SK-N-SH (cell line): ENCODE measurements around the gene RASL10A. TPM values are rescaled to one million over a fixed set of nuclear protein-coding genes. Genes with fewer than 3 reads are reported as not detected.
"Not testable (repeated sequence)": the region's sequence is repeated elsewhere in the genome, so short reads cannot be mapped to it uniquely, and the experiment has no call there.

Experiments used
- CTCF ChIA-PET: fragments of 300-600, 350-600 bp; formaldehyde crosslinking; extraction: SDS; loops from one replicate; lab custom pipeline; 2021; lab: Yijun Ruan, JAX
- POLR2A ChIA-PET: fragments of 350-600 bp; sonication (Branson Sonifier 250); formaldehyde crosslinking; extraction: SDS; loops from one replicate; lab custom pipeline; 2020; ENCODE audit warnings: antibody characterized with exemption, inconsistent platforms; lab: Yijun Ruan, JAX
- DNase-seq: peaks from one replicate; pipeline ENCODE4 v3.0.0; 2012
- H2AFZ ChIP-seq: fragments of 200-600 bp; sonication (generic); 2 replicates; pipeline ENCODE4 v1.8.1; 2016; ENCODE audit warnings: antibody characterized with exemption, mild to moderate bottlenecking, low read depth
- H3F3A ChIP-seq: fragments of 200-600 bp; sonication (generic); replicated peaks from 2 replicates; pipeline ENCODE3; 2016; ENCODE audit warnings: antibody characterized with exemption, mild to moderate bottlenecking; ENCODE audit not compliant: insufficient read depth
- H3K27ac ChIP-seq, 2 experiments: fragments of 200-500 bp in 1 of 2; fragments of 200-600 bp in 1 of 2; sonication (Bioruptor generic) in 1 of 2; sonication (generic), shearing (Covaris generic) in 1 of 2; 2 replicates each; pipeline versions ENCODE4 v1.5.1 to v1.6.1; 2014 to 2016; ENCODE audit warnings: low read depth in 2 of 2, inconsistent platforms in 1 of 2, low read length in 1 of 2, mild to moderate bottlenecking in 1 of 2, mixed read lengths in 1 of 2
- H3K27me3 ChIP-seq: fragments of 200-600 bp; sonication (generic), shearing (Covaris generic); 2 replicates; pipeline ENCODE4 v1.6.1; 2016; ENCODE audit warnings: mixed run types; ENCODE audit not compliant: insufficient read depth
- H3K36me3 ChIP-seq, 2 experiments: fragments of 200-500 bp in 1 of 2; fragments of 200-600 bp in 1 of 2; sonication (Bioruptor generic) in 1 of 2; sonication (generic) in 1 of 2; replicated peaks in 1 of 2; 2 replicates each; pipeline versions ENCODE3 to v1.5.1; 2014 to 2016; ENCODE audit warnings: low read length in 1 of 2, mild to moderate bottlenecking in 1 of 2; ENCODE audit not compliant: insufficient read depth in 2 of 2, control insufficient read depth in 1 of 2
- H3K4me1 ChIP-seq, 2 experiments: fragments of 200-500 bp in 1 of 2; fragments of 200-600 bp in 1 of 2; sonication (Bioruptor generic) in 1 of 2; sonication (generic), shearing (Covaris generic) in 1 of 2; 2 replicates each; pipeline versions ENCODE4 v1.5.1 to v1.6.1; 2014 to 2016; ENCODE audit warnings: low read depth in 1 of 2, low read length in 1 of 2, mixed run types in 1 of 2; ENCODE audit not compliant: insufficient read depth in 2 of 2, control insufficient read depth in 1 of 2
- H3K4me2 ChIP-seq: fragments of 200-600 bp; sonication (generic), shearing (Covaris generic); 2 replicates; pipeline ENCODE4 v1.6.1; 2017; ENCODE audit warnings: mixed run types
- H3K4me3 ChIP-seq, 2 experiments: fragments of 200-500 bp in 1 of 2; fragments of 200-600 bp in 1 of 2; sonication (Bioruptor generic) in 1 of 2; sonication (generic), shearing (Covaris generic) in 1 of 2; 2 replicates each; pipeline versions ENCODE4 v1.5.1 to v1.8.1; 2014 to 2016; ENCODE audit warnings: low read depth in 2 of 2, inconsistent platforms in 1 of 2, low read length in 1 of 2, mild to moderate bottlenecking in 1 of 2, mixed read lengths in 1 of 2, moderate library complexity in 1 of 2
- H3K79me2 ChIP-seq: fragments of 200-600 bp; sonication (generic); 2 replicates; pipeline ENCODE4 v1.8.1; 2017; ENCODE audit warnings: mild to moderate bottlenecking; ENCODE audit not compliant: insufficient read depth
- H3K9ac ChIP-seq: fragments of 200-600 bp; sonication (generic); 2 replicates; pipeline ENCODE4 v1.6.1; 2017; ENCODE audit warnings: mixed run types
- H3K9me2 ChIP-seq: fragments of 200-600 bp; sonication (generic); 2 replicates; pipeline ENCODE4 v1.6.1; 2017; ENCODE audit warnings: mixed run types
- H3K9me3 ChIP-seq: fragments of 200-600 bp; sonication (generic); 2 replicates; pipeline ENCODE4 v1.6.1; 2017; ENCODE audit warnings: mixed run types, mild to moderate bottlenecking, moderate library complexity
- H4K20me1 ChIP-seq: fragments of 200-600 bp; sonication (generic); 2 replicates; pipeline ENCODE4 v1.6.1; 2017; ENCODE audit warnings: mild to moderate bottlenecking, mixed run types; ENCODE audit not compliant: insufficient read depth
- CHD2 ChIP-seq: fragments of 150-350 bp; IDR thresholded peaks from 2 replicates; pipeline ENCODE4 v1.6.1; 2018; ENCODE audit warnings: low read length; ENCODE audit not compliant: partially characterized antibody
- EP300 ChIP-seq, 2 experiments: IDR thresholded peaks; 2 replicates each; pipeline versions ENCODE4 v1.4.0 to v1.6.1; 2012; ENCODE audit warnings: borderline replicate concordance in 1 of 2, low read depth in 1 of 2, low read length in 1 of 2
- EZH2phosphoT487 ChIP-seq: fragments of 200-600 bp; sonication (generic); IDR thresholded peaks from 2 replicates; pipeline ENCODE4 v1.6.1; 2017; ENCODE audit warnings: low read depth, mixed run types, mild to moderate bottlenecking, antibody characterized with exemption, moderate library complexity, borderline replicate concordance
- GATA2 ChIP-seq: sonication (generic); formaldehyde crosslinking; IDR thresholded peaks from 2 replicates; pipeline ENCODE4 v1.5.0; 2020; ENCODE audit warnings: mild to moderate bottlenecking, missing genetic modification reagents
- MEF2A ChIP-seq: IDR thresholded peaks from 2 replicates; pipeline ENCODE4 v1.4.0; 2012; ENCODE audit warnings: low read depth, borderline replicate concordance
- NFIC ChIP-seq: IDR thresholded peaks from 2 replicates; pipeline ENCODE4 v1.4.0; 2012; ENCODE audit warnings: borderline replicate concordance
- RCOR1 ChIP-seq: fragments of 150-350 bp; IDR thresholded peaks from 2 replicates; pipeline ENCODE4 v1.6.1; 2017; ENCODE audit warnings: antibody characterized with exemption, low read length
- RFX5 ChIP-seq: IDR thresholded peaks from 2 replicates; pipeline ENCODE4 v1.6.1; 2012; ENCODE audit warnings: mild to moderate bottlenecking, improper control_type of control experiment, low read length
- RXRA ChIP-seq: IDR thresholded peaks from 2 replicates; pipeline ENCODE4 v1.4.0; 2012; ENCODE audit warnings: low read depth, mild to moderate bottlenecking, borderline replicate concordance
- SIN3A ChIP-seq: IDR thresholded peaks from 2 replicates; pipeline ENCODE4 v1.6.1; 2012; ENCODE audit warnings: low read depth, mild to moderate bottlenecking, low read length, moderate library complexity, borderline replicate concordance
- SMC3 ChIP-seq: IDR thresholded peaks from 2 replicates; pipeline ENCODE4 v1.6.1; 2012; ENCODE audit warnings: low read depth, low read length, improper control_type of control experiment
- TAF1 ChIP-seq: IDR thresholded peaks from 2 replicates; pipeline ENCODE4 v1.6.1; 2012; ENCODE audit warnings: low read depth, mild to moderate bottlenecking, low read length, moderate library complexity, borderline replicate concordance
- TCF12 ChIP-seq: IDR thresholded peaks from 2 replicates; pipeline ENCODE4 v1.4.0; 2012
- YY1 ChIP-seq: IDR thresholded peaks from 2 replicates; pipeline ENCODE4 v1.4.0; 2012; ENCODE audit warnings: low read depth, mild to moderate bottlenecking
- WGBS: methylation state at CpG from one replicate; pipeline ENCODE4 v1.1.6; 2017; ENCODE audit warnings: low lambda C conversion rate; 5-methylcytosine and 5-hydroxymethylcytosine counted together
- polyA plus RNA-seq, 3 experiments: library from polyadenylated mRNA; depleted of rRNA; stranded (reverse); fragments of >200 nt; gene quantifications; 2 replicates each; pipeline ENCODE4 v1.2.3, GENCODE V29; 2012
- TF ChIP-seq, protein P1 (sequence below): fragments of 200-600 bp; sonication (generic); IDR thresholded peaks from 2 replicates; pipeline ENCODE4 v1.6.1; 2017; ENCODE audit warnings: antibody characterized with exemption, mild to moderate bottlenecking, moderate library complexity
- TF ChIP-seq, protein P2 (sequence below): IDR thresholded peaks from 2 replicates; pipeline ENCODE4 v1.6.1; 2012; ENCODE audit warnings: mild to moderate bottlenecking, low read depth, low read length, moderate library complexity
- TF ChIP-seq, protein P3 (sequence below): IDR thresholded peaks from 2 replicates; pipeline ENCODE4 v1.4.0; 2012; ENCODE audit warnings: low read depth, borderline replicate concordance
- TF ChIP-seq, protein P4 (sequence below): IDR thresholded peaks from 2 replicates; pipeline ENCODE4 v1.4.0; 2012; ENCODE audit warnings: low read depth
- TF ChIP-seq, protein P5 (sequence below): IDR thresholded peaks from 2 replicates; pipeline ENCODE4; 2012
- TF ChIP-seq, protein P6 (sequence below): fragments of 150-350 bp; IDR thresholded peaks from 2 replicates; pipeline ENCODE4 v1.6.1; 2017; ENCODE audit warnings: antibody characterized with exemption, low read length, low read depth, borderline replicate concordance

RASL10A gene
- polyA plus RNA-seq, 1 of the 3 experiments (the other 2 are of a cell fraction) = 0.36 TPM

DNA sequence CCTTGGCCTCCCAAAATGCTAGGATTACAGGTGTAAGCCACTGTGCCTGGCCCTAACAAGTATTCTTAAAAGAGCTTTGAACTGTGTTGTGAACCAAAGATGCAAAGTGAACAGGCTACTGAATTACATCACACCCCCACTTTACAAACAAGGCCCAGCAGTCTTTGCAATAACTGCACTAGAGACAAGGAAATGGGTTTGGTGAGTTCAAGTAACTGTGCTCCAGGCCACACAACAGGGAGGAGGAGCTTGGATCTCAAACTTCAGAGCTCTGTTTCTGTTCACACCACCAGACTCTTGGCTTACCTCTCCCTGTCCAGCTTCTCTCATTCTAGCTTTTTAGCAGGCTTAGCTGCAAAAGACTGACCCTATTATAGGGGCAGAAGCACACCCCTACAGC lies 30.4 kb upstream of the RASL10A start:
- Histone ChIP-seq H2AFZ (no peak overlapping the region), H3K9me3 (no peaks in the 10 kb centered on the region), H3K9ac (no peak overlapping the region), H3K4me1 (peaks cover 20 to 56% of the 10 kb centered on the region in 2 experiments), H3K4me2 (no peak overlapping the region), H3K9me2 (no peaks in the 10 kb centered on the region), H3K4me3 (no peak overlapping the region), H3F3A (peaks cover 26% of the 10 kb centered on the region), H3K36me3 (peaks cover 20 to 63% of the 10 kb centered on the region in 2 experiments), H4K20me1 (no peaks in the 10 kb centered on the region), H3K27me3 (no peaks in the 10 kb centered on the region), H3K27ac (peak overlapping the region in 1 of 2 experiments; percentile 66; a peak in 2 of 4 replicates), H3K79me2 (no peaks in the 10 kb centered on the region)
- CTCF ChIA-PET = interaction anchor here (1.5 to 2.2 kb wide), 3 partner anchors 14 to 76 kb away, joined by 3 to 11 read pairs (median 9); partner anchors contain the start of gene GAS2L1
- no peak for DNase-seq
- TF ChIP-seq TCF12 (no peak), CHD2 (no peak), EP300 (IDR thresholded peaks at IDR 0.05; ENCODE audit: borderline replicate concordance in 1 of 2, low read depth in 1 of 2, low read length in 1 of 2) (no peak), EZH2phosphoT487 (no peak), GATA2 (CRISPR knock-in tag) (no peak), YY1 (no peak), MEF2A (no peak), SIN3A (no peak), RFX5 (no peak), RXRA (no peak), SMC3 (no peak), TAF1 (no peak), RCOR1 (no peak), NFIC (no peak)
- TF ChIP-seq, protein P1, sequence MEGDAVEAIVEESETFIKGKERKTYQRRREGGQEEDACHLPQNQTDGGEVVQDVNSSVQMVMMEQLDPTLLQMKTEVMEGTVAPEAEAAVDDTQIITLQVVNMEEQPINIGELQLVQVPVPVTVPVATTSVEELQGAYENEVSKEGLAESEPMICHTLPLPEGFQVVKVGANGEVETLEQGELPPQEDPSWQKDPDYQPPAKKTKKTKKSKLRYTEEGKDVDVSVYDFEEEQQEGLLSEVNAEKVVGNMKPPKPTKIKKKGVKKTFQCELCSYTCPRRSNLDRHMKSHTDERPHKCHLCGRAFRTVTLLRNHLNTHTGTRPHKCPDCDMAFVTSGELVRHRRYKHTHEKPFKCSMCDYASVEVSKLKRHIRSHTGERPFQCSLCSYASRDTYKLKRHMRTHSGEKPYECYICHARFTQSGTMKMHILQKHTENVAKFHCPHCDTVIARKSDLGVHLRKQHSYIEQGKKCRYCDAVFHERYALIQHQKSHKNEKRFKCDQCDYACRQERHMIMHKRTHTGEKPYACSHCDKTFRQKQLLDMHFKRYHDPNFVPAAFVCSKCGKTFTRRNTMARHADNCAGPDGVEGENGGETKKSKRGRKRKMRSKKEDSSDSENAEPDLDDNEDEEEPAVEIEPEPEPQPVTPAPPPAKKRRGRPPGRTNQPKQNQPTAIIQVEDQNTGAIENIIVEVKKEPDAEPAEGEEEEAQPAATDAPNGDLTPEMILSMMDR = no peak
- TF ChIP-seq, protein P2, sequence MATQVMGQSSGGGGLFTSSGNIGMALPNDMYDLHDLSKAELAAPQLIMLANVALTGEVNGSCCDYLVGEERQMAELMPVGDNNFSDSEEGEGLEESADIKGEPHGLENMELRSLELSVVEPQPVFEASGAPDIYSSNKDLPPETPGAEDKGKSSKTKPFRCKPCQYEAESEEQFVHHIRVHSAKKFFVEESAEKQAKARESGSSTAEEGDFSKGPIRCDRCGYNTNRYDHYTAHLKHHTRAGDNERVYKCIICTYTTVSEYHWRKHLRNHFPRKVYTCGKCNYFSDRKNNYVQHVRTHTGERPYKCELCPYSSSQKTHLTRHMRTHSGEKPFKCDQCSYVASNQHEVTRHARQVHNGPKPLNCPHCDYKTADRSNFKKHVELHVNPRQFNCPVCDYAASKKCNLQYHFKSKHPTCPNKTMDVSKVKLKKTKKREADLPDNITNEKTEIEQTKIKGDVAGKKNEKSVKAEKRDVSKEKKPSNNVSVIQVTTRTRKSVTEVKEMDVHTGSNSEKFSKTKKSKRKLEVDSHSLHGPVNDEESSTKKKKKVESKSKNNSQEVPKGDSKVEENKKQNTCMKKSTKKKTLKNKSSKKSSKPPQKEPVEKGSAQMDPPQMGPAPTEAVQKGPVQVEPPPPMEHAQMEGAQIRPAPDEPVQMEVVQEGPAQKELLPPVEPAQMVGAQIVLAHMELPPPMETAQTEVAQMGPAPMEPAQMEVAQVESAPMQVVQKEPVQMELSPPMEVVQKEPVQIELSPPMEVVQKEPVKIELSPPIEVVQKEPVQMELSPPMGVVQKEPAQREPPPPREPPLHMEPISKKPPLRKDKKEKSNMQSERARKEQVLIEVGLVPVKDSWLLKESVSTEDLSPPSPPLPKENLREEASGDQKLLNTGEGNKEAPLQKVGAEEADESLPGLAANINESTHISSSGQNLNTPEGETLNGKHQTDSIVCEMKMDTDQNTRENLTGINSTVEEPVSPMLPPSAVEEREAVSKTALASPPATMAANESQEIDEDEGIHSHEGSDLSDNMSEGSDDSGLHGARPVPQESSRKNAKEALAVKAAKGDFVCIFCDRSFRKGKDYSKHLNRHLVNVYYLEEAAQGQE = no peak
- TF ChIP-seq, protein P3, sequence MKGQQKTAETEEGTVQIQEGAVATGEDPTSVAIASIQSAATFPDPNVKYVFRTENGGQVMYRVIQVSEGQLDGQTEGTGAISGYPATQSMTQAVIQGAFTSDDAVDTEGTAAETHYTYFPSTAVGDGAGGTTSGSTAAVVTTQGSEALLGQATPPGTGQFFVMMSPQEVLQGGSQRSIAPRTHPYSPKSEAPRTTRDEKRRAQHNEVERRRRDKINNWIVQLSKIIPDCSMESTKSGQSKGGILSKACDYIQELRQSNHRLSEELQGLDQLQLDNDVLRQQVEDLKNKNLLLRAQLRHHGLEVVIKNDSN = no peak
- TF ChIP-seq, protein P4, sequence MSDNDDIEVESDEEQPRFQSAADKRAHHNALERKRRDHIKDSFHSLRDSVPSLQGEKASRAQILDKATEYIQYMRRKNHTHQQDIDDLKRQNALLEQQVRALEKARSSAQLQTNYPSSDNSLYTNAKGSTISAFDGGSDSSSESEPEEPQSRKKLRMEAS = no peak
- TF ChIP-seq, protein P5, sequence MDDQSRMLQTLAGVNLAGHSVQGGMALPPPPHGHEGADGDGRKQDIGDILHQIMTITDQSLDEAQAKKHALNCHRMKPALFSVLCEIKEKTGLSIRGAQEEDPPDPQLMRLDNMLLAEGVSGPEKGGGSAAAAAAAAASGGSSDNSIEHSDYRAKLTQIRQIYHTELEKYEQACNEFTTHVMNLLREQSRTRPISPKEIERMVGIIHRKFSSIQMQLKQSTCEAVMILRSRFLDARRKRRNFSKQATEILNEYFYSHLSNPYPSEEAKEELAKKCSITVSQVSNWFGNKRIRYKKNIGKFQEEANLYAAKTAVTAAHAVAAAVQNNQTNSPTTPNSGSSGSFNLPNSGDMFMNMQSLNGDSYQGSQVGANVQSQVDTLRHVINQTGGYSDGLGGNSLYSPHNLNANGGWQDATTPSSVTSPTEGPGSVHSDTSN = no peak
- TF ChIP-seq, protein P6, sequence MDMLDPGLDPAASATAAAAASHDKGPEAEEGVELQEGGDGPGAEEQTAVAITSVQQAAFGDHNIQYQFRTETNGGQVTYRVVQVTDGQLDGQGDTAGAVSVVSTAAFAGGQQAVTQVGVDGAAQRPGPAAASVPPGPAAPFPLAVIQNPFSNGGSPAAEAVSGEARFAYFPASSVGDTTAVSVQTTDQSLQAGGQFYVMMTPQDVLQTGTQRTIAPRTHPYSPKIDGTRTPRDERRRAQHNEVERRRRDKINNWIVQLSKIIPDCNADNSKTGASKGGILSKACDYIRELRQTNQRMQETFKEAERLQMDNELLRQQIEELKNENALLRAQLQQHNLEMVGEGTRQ = no peak
- POLR2A ChIA-PET = no interaction called here

DNA sequence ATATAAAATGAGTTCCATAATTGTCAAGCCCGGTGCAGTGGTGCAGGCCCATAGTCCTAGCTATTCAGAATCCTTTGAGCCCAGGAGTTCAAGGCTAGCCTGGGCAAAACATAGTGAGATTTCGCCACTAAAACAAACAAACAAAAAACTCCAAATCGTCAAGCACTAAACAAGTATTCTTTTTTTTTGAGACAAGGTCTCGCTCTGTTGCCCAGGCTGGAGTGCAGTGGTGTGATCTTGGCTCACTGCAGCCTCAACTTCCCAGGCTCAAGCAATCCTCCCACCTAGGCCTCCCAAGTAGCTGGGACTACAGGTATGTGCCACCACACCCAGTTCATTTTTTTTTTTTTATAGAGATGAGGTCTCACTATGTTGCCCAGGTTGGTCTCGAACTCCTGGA lies 29.4 kb upstream of the RASL10A start:
- H3K4me3 ChIP-seq, H2AFZ ChIP-seq, H3K9ac ChIP-seq, H3K9me2 ChIP-seq, H4K20me1 ChIP-seq, H3K9me3 ChIP-seq, DNase-seq, H3K79me2 ChIP-seq, H3K27me3 ChIP-seq, POLR2A ChIA-PET: not testable (repeated sequence)
- peak overlapping the region; percentile 56; the same call in 1 of the 2 replicates for H3K4me2 ChIP-seq
- peaks cover 20 to 56% of the 10 kb centered on the region in 2 experiments for H3K4me1 ChIP-seq
- peaks cover 23 to 61% of the 10 kb centered on the region in 2 experiments for H3K36me3 ChIP-seq
- peaks cover 26% of the 10 kb centered on the region for H3F3A ChIP-seq
- CTCF ChIA-PET = interaction anchor here (0.7 to 1.5 kb wide), 2 partner anchors 75 to 140 kb away, joined by 3 read pairs; no protein-coding TSS in a partner anchor
- peak overlapping the region; percentile 89 to 95 for H3K27ac ChIP-seq
- 77% methylated on average over 5 of the region's 5 CpGs for WGBS
